Measurements from ENCODE around the gene LRRN3. TPM values are rescaled to one million over a fixed set of nuclear protein-coding genes. Genes with fewer than 3 reads are reported as not detected.

The LRRN3 gene
- total RNA-seq, 1 donor from 2014 or later, result 1.7 TPM

- H3K9me3 Mint-ChIP-seq (ENCODE audit: low read depth), result no peaks in the 10 kb centered on the region
- H3K27ac Mint-ChIP-seq, result no peak overlapping the region
- TF ChIP-seq CTCF (IDR thresholded peaks at IDR 0.05; ENCODE audit: unreplicated experiment), result no peak
- peaks cover 5% of the 10 kb centered on the region for H3K4me1 Mint-ChIP-seq (ENCODE audit: low read depth)
- no peaks in the 10 kb centered on the region for H3K36me3 Mint-ChIP-seq (ENCODE audit: insufficient read depth)
- DNase-seq (ENCODE audit: low spot score, unreplicated experiment), result no peak
- no peak overlapping the region for H3K4me3 Mint-ChIP-seq (ENCODE audit: low read depth)
- no peaks in the 10 kb centered on the region for H3K27me3 Mint-ChIP-seq
Measured at GRCh38 chr7:111108496-111108895, 17.6 kb downstream of the LRRN3 start.

- TF ChIP-seq CTCF (IDR thresholded peaks at IDR 0.05; ENCODE audit: unreplicated experiment), result no peak
- Mint-ChIP-seq H3K4me1 (ENCODE audit: low read depth) (no peaks in the 10 kb centered on the region), H3K36me3 (ENCODE audit: insufficient read depth) (no peaks in the 10 kb centered on the region), H3K9me3 (ENCODE audit: low read depth) (no peaks in the 10 kb centered on the region), H3K4me3 (ENCODE audit: low read depth) (no peak overlapping the region), H3K27me3 (no peaks in the 10 kb centered on the region), H3K27ac (no peak overlapping the region)
- DNase-seq (ENCODE audit: low spot score, unreplicated experiment), result no peak
Measured at GRCh38 chr7:111112439-111112838, 21.5 kb downstream of the LRRN3 start.

GRCh38 chr7:111113263-111114017 is 22.5 kb downstream of the LRRN3 start:
- H3K27ac Mint-ChIP-seq, result no peak overlapping the region

GRCh38 chr7:111115966-111116365 is 25.0 kb downstream of the LRRN3 start:
- no peaks in the 10 kb centered on the region for H3K9me3 Mint-ChIP-seq (ENCODE audit: low read depth)

More at GRCh38 chr7:111113263-111114017, 22.5 kb downstream of the LRRN3 start:
- DNase-seq (ENCODE audit: low spot score, unreplicated experiment), result no peak
- no peaks in the 10 kb centered on the region for H3K4me1 Mint-ChIP-seq (ENCODE audit: low read depth)
- no peak overlapping the region for H3K4me3 Mint-ChIP-seq (ENCODE audit: low read depth)
- TF ChIP-seq CTCF (IDR thresholded peaks at IDR 0.05; ENCODE audit: unreplicated experiment), result no peak
- H3K27me3 Mint-ChIP-seq, result no peaks in the 10 kb centered on the region
- H3K36me3 Mint-ChIP-seq (ENCODE audit: insufficient read depth), result no peaks in the 10 kb centered on the region
- no peaks in the 10 kb centered on the region for H3K9me3 Mint-ChIP-seq (ENCODE audit: low read depth)

GRCh38 chr7:111126987-111127386 is 36.1 kb downstream of the LRRN3 start:
- no peaks in the 10 kb centered on the region for H3K36me3 Mint-ChIP-seq (ENCODE audit: insufficient read depth)
- no peak overlapping the region for H3K27ac Mint-ChIP-seq
- no peak for DNase-seq (ENCODE audit: low spot score, unreplicated experiment)
- H3K4me1 Mint-ChIP-seq (ENCODE audit: low read depth), result no peaks in the 10 kb centered on the region
- H3K27me3 Mint-ChIP-seq, result no peaks in the 10 kb centered on the region
- no peak for TF ChIP-seq CTCF (IDR thresholded peaks at IDR 0.05; ENCODE audit: unreplicated experiment)
- H3K4me3 Mint-ChIP-seq (ENCODE audit: low read depth), result no peak overlapping the region
- H3K9me3 Mint-ChIP-seq (ENCODE audit: low read depth), result no peaks in the 10 kb centered on the region

More at GRCh38 chr7:111115966-111116365, 25.0 kb downstream of the LRRN3 start:
- no peak overlapping the region for H3K4me3 Mint-ChIP-seq (ENCODE audit: low read depth)
- no peaks in the 10 kb centered on the region for H3K27me3 Mint-ChIP-seq
- H3K27ac Mint-ChIP-seq, result no peak overlapping the region
- H3K4me1 Mint-ChIP-seq (ENCODE audit: low read depth), result no peaks in the 10 kb centered on the region
- no peak for DNase-seq (ENCODE audit: low spot score, unreplicated experiment)
- no peak for TF ChIP-seq CTCF (IDR thresholded peaks at IDR 0.05; ENCODE audit: unreplicated experiment)
- H3K36me3 Mint-ChIP-seq (ENCODE audit: insufficient read depth), result no peaks in the 10 kb centered on the region

Measured in progenitor cell of endocrine pancreas (in vitro differentiated cells).